HepG2 (cell line): ENCODE measurements around the gene IGSF8. TPM values are rescaled to one million over a fixed set of nuclear protein-coding genes. Genes with fewer than 3 reads are reported as not detected.

Experiments
- ARID5B ChIP-seq: IDR thresholded peaks from 2 replicates; pipeline ENCODE4 v1.4.0; 2020; ENCODE audit warnings: mild to moderate bottlenecking, missing genetic modification reagents
- BRCA1 ChIP-seq: sonication (generic); formaldehyde crosslinking; IDR thresholded peaks from 2 replicates; pipeline ENCODE4 v1.4.0; 2020; ENCODE audit warnings: missing genetic modification reagents
- FOXP1 ChIP-seq, 2 experiments: fragments of 450-650 bp in 1 of 2; IDR thresholded peaks; 2 replicates each; pipeline ENCODE4 v1.6.1; 2017 to 2018; ENCODE audit warnings: antibody characterized with exemption in 1 of 2
- HMG20A ChIP-seq: IDR thresholded peaks from 2 replicates; pipeline ENCODE4 v1.6.1; 2016; ENCODE audit warnings: borderline replicate concordance
- SALL1 ChIP-seq: sonication (generic); formaldehyde crosslinking; IDR thresholded peaks from 2 replicates; pipeline ENCODE4 v1.8.0; 2022; ENCODE audit warnings: mild to moderate bottlenecking, missing genetic modification reagents
- SMC3 ChIP-seq: IDR thresholded peaks from 2 replicates; pipeline ENCODE4 v1.6.1; 2011; ENCODE audit warnings: low read length, improper control_type of control experiment
- SOX13 ChIP-seq, 3 experiments: fragments of 450-650 bp in 1 of 3; sonication (generic) in 1 of 3; formaldehyde crosslinking in 1 of 3; IDR thresholded peaks in 2 of 3; conservative IDR thresholded peaks in 1 of 3; 2 replicates each; pipeline versions ENCODE4 v1.5.0 to v1.6.1; 2016 to 2020; ENCODE audit warnings: antibody characterized with exemption in 1 of 3, mild to moderate bottlenecking in 1 of 3, missing compliant biosample characterization in 1 of 3, missing genetic modification reagents in 1 of 3, moderate library complexity in 1 of 3
- SOX5 ChIP-seq: IDR thresholded peaks from 2 replicates; pipeline ENCODE4 v1.6.1; 2016; ENCODE audit warnings: borderline replicate concordance
- SP5 ChIP-seq: IDR thresholded peaks from 2 replicates; pipeline ENCODE4 v1.6.1; 2016; ENCODE audit warnings: low read depth, borderline replicate concordance
- SRSF4 ChIP-seq: fragments of 200-400 bp; formaldehyde crosslinking; IDR thresholded peaks from one replicate; pipeline ENCODE4 v1.6.1; 2018; ENCODE audit warnings: mild to moderate bottlenecking, low read depth, low read length, moderate library complexity; ENCODE audit not compliant: poor library complexity, severe bottlenecking
- TCF7 ChIP-seq: sonication (generic); IDR thresholded peaks from 2 replicates; pipeline ENCODE4 v1.6.1; 2016; ENCODE audit warnings: antibody characterized with exemption, low read depth
- ZNF430 ChIP-seq: sonication (generic); formaldehyde crosslinking; IDR thresholded peaks from 2 replicates; pipeline ENCODE4 v1.9.0; 2021; ENCODE audit warnings: mild to moderate bottlenecking, missing genetic modification reagents
- polyA plus RNA-seq, 8 experiments: library from polyadenylated mRNA; depleted of rRNA in 3 of 8; stranded (reverse) in 7 of 8; unstranded in 1 of 8; fragments of >200 nt; fragmentation: Illumina TruSeq in 4 of 8; extraction: Trizol in 4 of 8; gene quantifications; 2 replicates each; pipeline versions ENCODE4 v1.2.1 to v1.2.3, GENCODE V29; 2011 to 2016; ENCODE audit warnings: low read depth in 4 of 8, missing spikeins in 1 of 8, mixed read lengths in 1 of 8; ENCODE audit not compliant: insufficient read depth in 1 of 8
- total RNA-seq, 5 experiments: library from RNA; depleted of rRNA; stranded (reverse); fragments of >200 nt; fragmentation: Illumina TruSeq; extraction: Trizol; gene quantifications; 2 replicates each; pipeline ENCODE4 v1.2.3, GENCODE V29; 2016; ENCODE audit warnings: low read depth in 1 of 5
- TF ChIP-seq, protein P1 (sequence below): sonication (generic); formaldehyde crosslinking; IDR thresholded peaks from 2 replicates; pipeline ENCODE4 v1.4.0; 2020; ENCODE audit warnings: missing genetic modification reagents, borderline replicate concordance
- TF ChIP-seq, protein P2 (sequence below): sonication (generic); formaldehyde crosslinking; IDR thresholded peaks from 2 replicates; pipeline ENCODE4 v1.9.0; 2021; ENCODE audit warnings: mild to moderate bottlenecking, missing genetic modification reagents

Gene IGSF8
- total and polyA plus RNA-seq, 2 of the 13 experiments (the other 11 are each of a cell fraction or from before 2014, with no cell fraction given) = 24.0 to 41.0 TPM

GRCh38 chr1:160046494-160047110 is 51.8 kb downstream of the IGSF8 start (continued):
- peak; percentile 46; the same call in 1 of the 2 replicates for TF ChIP-seq ARID5B (CRISPR knock-in tag)
- no peak for TF ChIP-seq BRCA1 (CRISPR knock-in tag)
- peak; percentile 29; the same call in 1 of the 2 replicates for TF ChIP-seq SP5 (CRISPR knock-in tag)
- TF ChIP-seq HMG20A (CRISPR knock-in tag) = peak; percentile 12; the same call in 1 of the 2 replicates
- TF ChIP-seq SMC3 = peak; percentile 43
- 0 out of 2 replicates have a peak, but pooled peaks have one; percentile 42 for TF ChIP-seq ZNF430 (CRISPR knock-in tag)
- peak; percentile 42; the same call in 1 of the 2 replicates for TF ChIP-seq SOX5 (CRISPR knock-in tag)
- no peak for TF ChIP-seq SOX13 (IDR thresholded peaks at IDR 0.05)
- TF ChIP-seq SOX13 (CRISPR knock-in tag; conservative IDR thresholded peaks at IDR 0.05 in 1 of 2, IDR thresholded peaks at IDR 0.05 in 1 of 2) = peak in 1 of 2 experiments; percentile 87; a peak in 2 of 4 replicates
- peak; percentile 19; the same call in 1 of the 2 replicates for TF ChIP-seq SALL1
- TF ChIP-seq FOXP1 (IDR thresholded peaks at IDR 0.05) = no peak
- TF ChIP-seq FOXP1 (CRISPR knock-in tag; IDR thresholded peaks at IDR 0.05) = peak; percentile 25; the same call in 1 of the 2 replicates
- peak; percentile 39 for TF ChIP-seq TCF7
- TF ChIP-seq, protein P1, sequence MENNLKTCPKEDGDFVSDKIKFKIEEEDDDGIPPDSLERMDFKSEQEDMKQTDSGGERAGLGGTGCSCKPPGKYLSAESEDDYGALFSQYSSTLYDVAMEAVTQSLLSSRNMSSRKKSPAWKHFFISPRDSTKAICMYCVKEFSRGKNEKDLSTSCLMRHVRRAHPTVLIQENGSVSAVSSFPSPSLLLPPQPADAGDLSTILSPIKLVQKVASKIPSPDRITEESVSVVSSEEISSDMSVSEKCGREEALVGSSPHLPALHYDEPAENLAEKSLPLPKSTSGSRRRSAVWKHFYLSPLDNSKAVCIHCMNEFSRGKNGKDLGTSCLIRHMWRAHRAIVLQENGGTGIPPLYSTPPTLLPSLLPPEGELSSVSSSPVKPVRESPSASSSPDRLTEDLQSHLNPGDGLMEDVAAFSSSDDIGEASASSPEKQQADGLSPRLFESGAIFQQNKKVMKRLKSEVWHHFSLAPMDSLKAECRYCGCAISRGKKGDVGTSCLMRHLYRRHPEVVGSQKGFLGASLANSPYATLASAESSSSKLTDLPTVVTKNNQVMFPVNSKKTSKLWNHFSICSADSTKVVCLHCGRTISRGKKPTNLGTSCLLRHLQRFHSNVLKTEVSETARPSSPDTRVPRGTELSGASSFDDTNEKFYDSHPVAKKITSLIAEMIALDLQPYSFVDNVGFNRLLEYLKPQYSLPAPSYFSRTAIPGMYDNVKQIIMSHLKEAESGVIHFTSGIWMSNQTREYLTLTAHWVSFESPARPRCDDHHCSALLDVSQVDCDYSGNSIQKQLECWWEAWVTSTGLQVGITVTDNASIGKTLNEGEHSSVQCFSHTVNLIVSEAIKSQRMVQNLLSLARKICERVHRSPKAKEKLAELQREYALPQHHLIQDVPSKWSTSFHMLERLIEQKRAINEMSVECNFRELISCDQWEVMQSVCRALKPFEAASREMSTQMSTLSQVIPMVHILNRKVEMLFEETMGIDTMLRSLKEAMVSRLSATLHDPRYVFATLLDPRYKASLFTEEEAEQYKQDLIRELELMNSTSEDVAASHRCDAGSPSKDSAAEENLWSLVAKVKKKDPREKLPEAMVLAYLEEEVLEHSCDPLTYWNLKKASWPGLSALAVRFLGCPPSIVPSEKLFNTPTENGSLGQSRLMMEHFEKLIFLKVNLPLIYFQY (CRISPR knock-in tag) = no peak
- TF ChIP-seq, protein P2, sequence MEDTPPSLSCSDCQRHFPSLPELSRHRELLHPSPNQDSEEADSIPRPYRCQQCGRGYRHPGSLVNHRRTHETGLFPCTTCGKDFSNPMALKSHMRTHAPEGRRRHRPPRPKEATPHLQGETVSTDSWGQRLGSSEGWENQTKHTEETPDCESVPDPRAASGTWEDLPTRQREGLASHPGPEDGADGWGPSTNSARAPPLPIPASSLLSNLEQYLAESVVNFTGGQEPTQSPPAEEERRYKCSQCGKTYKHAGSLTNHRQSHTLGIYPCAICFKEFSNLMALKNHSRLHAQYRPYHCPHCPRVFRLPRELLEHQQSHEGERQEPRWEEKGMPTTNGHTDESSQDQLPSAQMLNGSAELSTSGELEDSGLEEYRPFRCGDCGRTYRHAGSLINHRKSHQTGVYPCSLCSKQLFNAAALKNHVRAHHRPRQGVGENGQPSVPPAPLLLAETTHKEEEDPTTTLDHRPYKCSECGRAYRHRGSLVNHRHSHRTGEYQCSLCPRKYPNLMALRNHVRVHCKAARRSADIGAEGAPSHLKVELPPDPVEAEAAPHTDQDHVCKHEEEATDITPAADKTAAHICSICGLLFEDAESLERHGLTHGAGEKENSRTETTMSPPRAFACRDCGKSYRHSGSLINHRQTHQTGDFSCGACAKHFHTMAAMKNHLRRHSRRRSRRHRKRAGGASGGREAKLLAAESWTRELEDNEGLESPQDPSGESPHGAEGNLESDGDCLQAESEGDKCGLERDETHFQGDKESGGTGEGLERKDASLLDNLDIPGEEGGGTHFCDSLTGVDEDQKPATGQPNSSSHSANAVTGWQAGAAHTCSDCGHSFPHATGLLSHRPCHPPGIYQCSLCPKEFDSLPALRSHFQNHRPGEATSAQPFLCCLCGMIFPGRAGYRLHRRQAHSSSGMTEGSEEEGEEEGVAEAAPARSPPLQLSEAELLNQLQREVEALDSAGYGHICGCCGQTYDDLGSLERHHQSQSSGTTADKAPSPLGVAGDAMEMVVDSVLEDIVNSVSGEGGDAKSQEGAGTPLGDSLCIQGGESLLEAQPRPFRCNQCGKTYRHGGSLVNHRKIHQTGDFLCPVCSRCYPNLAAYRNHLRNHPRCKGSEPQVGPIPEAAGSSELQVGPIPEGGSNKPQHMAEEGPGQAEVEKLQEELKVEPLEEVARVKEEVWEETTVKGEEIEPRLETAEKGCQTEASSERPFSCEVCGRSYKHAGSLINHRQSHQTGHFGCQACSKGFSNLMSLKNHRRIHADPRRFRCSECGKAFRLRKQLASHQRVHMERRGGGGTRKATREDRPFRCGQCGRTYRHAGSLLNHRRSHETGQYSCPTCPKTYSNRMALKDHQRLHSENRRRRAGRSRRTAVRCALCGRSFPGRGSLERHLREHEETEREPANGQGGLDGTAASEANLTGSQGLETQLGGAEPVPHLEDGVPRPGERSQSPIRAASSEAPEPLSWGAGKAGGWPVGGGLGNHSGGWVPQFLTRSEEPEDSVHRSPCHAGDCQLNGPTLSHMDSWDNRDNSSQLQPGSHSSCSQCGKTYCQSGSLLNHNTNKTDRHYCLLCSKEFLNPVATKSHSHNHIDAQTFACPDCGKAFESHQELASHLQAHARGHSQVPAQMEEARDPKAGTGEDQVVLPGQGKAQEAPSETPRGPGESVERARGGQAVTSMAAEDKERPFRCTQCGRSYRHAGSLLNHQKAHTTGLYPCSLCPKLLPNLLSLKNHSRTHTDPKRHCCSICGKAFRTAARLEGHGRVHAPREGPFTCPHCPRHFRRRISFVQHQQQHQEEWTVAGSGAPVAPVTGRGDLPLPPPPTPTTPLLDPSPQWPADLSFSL (CRISPR knock-in tag) = peak; percentile 19; the same call in 1 of the 2 replicates
- TF ChIP-seq SRSF4 = no peak
